GM21737 (cell line): ENCODE data around the gene SYT13.

Experiments used
- ATAC-seq: cut with Tn5 transposase; IDR thresholded peaks from one replicate; pipeline ENCODE4 v1.9.1; 2021; ENCODE audit warnings: mild to moderate bottlenecking, moderate library complexity; ENCODE audit not compliant: unreplicated experiment

The SYT13 gene

GRCh38 chr11:45275828-45276227, 10.3 kb downstream of the SYT13 start:
- ATAC-seq: no peak

GRCh38 chr11:45274206-45274605, 11.9 kb downstream of the SYT13 start:
- ATAC-seq: no peak

GRCh38 chr11:45273509-45273908, 12.6 kb downstream of the SYT13 start:
- no peak for ATAC-seq

GRCh38 chr11:45272701-45273100, 13.4 kb downstream of the SYT13 start:
- ATAC-seq: no peak

GRCh38 chr11:45270946-45271716, 15.0 kb downstream of the SYT13 start:
- ATAC-seq: no peak

GRCh38 chr11:45269678-45270077, 16.5 kb downstream of the SYT13 start:
- ATAC-seq: no peak

GRCh38 chr11:45267652-45268299, 18.4 kb downstream of the SYT13 start:
- no peak for ATAC-seq

GRCh38 chr11:45267052-45267451, 19.1 kb downstream of the SYT13 start:
- no peak for ATAC-seq

- ATAC-seq: no peak
These were observed 19.5 kb downstream of the SYT13 start for GRCh38 chr11:45266676-45267020.

- no peak for ATAC-seq
These were observed 20.0 kb downstream of the SYT13 start for GRCh38 chr11:45265969-45266675.

- no peak for ATAC-seq
These were observed 21.2 kb downstream of the SYT13 start for GRCh38 chr11:45264839-45265515.

GRCh38 chr11:45263773-45264172, 22.4 kb downstream of the SYT13 start:
- ATAC-seq: no peak

GRCh38 chr11:45262900-45263299, 23.2 kb downstream of the SYT13 start:
- no peak for ATAC-seq

- ATAC-seq: no peak
These were observed 26.1 kb downstream of the SYT13 start for GRCh38 chr11:45260071-45260470.

- no peak for ATAC-seq
These were observed 26.5 kb downstream of the SYT13 start for GRCh38 chr11:45259592-45259991.

- ATAC-seq: no peak
These were observed 27.1 kb downstream of the SYT13 start for GRCh38 chr11:45258982-45259530.

- ATAC-seq: no peak
These were observed 32.1 kb downstream of the SYT13 start for GRCh38 chr11:45254070-45254469.

GRCh38 chr11:45253640-45254039, 32.5 kb downstream of the SYT13 start:
- no peak for ATAC-seq

- no peak for ATAC-seq
These were observed 33.3 kb downstream of the SYT13 start for GRCh38 chr11:45252877-45253276.

- no peak for ATAC-seq
These were observed 33.8 kb downstream of the SYT13 start for GRCh38 chr11:45252134-45252856.
